HS-27A (cell line): ENCODE results near the gene INMT.

Experiments used
- DNase-seq: peaks from one replicate; pipeline ENCODE4 v3.0.0-alpha.2; 2012; ENCODE audit warnings: low read depth, missing footprints

The INMT gene

DNA sequence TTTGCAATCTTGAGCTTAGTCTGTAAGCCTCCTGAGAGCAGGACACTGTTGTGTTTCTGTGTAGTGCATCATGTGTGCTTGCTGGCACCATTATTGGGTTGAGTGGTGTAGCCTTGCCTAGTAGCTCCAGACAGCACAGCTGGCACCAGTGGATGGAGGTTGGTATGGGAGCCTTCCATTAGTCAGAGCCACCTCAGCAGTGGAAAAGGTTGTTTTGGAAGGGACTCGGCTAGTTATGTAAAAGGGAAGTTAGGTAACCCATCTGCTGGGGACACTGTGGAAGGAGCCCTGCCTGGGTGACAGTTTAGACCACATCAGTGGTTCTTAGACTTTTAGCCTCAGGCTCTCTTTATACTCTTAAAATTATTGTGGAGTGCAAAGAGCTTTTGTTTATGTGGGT is 35.6 kb downstream of the INMT start:
- no peak for DNase-seq

DNA sequence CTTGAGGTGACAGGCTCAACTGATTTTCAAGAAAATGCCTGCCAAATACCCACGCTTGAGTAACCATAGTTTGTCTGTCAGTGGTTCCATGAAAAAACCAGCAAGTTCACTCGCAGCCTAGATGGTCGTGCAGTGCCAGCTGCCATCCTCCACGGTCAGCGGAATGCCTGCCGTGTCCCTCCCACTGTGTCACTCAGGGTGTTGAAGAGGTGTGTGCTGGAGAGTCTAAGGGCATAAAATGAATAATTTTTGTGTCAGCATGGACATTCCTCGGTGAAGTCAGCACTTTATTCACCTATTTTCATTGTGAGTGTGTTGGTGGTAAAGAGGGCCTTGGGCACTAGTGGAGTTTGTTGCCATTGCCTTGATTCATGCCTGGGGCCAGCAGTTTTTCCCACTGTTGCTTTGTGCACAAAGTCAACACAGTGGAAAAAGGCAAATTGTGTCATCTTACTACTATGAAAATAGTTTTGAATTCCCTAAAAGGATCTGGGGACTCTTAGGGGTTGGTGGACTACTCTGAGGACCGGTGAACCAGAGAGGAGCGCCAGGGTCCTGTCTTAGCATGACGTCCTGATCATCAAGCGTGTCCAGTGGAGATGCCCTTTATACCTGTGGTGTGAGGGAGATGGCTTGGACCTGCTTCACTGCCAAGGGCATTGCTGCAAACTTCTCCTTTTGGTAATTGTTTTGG is 36.9 kb downstream of the INMT start:
- DNase-seq = no peak

DNA sequence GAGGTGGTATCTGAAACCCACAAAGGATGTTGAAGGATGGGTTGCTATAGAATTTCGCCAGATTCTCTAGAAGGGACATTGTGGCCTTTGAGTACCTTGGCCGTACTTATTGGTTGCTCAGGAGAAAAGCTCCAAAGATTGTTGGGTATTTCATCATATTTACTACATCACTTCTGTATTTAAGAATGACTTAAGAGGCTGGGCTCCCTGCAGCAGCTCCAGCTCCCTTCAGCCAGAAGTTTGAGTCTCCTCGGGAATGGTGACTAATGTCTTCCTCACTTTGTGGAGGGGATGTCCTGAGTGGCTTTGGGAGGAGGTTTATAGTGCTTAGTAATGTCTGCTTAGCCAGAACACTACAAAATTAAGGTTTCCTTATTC is 37.4 kb downstream of the INMT start:
- no peak for DNase-seq

DNA sequence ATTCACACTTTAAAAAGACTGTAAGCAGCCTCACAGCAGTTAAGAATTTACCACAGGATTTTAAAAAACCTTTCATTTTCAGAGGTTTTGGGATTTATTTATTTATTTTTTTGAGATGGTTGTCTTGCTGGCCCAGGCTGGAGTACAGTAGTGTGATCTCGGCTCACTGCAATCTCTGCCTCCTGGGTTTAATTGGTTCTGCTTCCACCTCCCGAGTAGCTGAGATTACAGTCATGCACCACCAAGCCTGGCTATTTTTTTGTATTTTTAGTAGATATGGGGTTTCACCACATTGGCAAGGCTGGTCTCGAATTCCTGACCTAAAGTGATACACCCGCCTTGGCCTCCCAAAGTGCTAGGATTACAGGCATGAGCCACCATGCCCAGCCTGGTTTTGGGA is 38.4 kb downstream of the INMT start:
- DNase-seq = no peak

DNA sequence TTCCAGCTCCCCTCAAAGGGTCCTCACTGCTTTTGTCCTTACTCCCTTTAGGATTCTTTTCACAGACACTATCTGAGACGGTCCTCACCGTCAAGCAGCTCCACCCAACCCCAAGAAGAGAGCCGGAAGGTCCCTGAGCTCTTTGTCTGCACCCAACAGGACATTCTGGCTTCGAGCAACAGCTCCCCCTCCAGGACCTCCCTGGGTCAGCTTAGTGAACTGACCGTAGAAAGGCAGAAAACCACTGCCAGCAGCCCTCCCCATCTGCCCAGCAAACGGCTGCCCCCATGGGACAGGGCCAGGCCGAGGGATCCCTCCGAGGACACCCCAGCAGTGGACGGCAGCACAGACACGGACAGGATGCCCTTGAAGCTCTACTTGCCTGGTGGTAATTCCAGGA is 39.2 kb downstream of the INMT start:
- DNase-seq = no peak

DNA sequence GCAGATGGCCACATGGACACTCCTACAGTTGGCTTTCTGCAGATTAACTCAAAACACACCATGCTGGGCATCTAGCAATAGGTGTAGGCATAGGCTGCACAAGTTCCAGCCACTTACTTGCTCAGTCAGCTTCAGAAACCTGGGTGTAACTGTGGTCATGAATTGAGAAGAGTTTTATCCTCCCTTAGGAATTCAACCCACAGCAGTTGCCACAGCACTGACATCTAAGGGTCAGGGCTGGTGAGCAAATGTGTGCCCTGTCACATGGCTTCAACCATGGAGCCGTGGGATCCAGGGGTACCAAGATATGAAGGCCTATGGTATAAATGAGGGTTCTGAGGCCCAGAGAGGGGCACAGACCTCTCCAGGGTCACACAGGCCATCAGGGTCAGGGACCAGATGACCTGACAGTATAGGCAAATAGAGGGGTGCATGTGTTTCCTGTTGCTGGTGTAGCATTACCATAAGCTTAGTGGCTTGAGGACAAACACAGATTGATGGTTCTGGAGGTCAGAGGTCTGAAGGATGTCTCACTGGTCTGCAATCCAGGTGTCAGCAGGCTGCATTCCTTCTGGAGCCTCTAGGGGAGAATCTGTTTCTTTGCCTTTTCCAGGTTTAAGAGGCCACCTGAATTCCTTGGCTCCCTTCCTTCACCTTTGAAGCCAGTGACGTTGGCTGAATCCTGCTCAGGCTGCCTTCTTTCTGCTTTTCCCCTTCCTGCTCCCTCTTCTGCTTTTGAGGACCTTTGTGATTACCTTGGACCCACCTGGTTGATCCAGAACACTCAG is 43.4 kb downstream of the INMT start:
- DNase-seq = no peak

DNA sequence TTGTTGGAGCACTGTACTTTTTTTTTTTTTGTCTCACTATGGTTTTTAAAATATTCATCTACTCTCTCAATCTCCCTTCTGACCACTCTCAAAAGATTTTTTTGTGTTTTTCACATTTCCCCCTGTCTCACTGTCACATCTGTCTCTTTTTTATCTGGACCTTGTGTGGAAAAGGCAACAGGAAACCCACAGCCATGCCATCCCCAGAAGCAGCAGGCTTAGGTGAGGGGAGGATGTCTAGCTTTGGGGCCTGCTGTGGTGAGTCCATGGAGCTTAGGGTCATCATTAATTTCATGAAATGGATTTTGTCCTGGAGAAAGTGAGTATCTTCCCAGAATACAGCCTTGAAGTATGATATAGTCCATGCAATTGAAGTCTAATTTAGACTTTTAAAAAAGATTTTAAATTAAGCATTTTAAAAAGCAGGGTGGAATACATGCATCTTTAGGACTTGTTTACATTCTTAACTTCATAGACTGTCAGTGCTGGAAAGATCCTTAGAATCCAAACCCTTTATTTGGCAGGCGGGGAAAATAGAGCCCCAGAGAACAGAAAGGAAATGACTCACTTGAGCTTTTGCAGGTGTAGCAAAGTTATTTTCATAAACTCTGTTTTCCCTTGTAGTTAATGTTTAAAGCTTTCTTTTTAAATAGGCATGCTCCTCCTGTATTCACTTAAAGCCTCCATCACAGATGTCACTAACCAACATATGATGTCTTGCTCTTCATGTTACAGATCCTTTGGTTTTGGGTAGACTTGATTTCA is 44.4 kb downstream of the INMT start:
- DNase-seq = no peak

DNA sequence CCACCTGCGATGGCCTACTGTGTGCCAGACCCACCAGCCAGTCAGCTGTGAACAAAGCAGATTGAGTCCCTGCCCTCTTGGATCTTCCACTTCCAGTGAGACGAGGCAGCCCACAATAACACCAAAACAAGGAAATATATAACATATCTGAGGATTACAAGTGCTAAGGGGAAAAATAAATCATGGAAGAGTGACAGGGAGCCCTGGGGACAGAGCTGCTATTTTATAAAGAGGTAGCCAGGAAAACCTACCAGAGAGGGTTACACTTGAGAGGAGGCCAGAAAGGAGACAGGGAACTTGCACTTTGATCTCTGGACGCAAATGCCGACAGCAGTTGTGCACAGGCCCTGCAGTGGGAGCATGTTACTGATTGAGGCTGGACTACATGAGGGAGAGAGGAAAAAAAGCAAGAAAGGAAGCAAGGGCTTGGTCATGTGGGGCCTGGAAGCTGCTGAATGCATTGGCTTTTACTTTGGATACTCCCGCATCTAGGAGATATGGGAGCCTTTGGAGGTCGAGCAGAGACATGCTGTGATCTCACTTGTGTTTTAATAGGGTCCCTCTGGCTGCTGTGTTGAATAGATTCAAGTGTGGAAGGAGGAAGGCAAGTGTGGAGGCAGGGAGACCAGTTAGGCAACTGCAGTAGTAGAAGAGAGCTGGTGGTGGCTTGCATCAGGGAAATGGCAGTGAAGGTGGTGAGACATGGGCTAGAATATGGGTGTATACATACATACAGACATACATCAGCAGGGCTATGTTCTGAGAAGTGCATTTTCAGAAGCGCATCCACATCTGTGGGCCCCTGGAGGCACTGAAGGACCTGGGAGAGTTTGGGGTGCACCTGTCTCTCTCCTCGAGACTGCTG is 45.5 kb downstream of the INMT start:
- no peak for DNase-seq

DNA sequence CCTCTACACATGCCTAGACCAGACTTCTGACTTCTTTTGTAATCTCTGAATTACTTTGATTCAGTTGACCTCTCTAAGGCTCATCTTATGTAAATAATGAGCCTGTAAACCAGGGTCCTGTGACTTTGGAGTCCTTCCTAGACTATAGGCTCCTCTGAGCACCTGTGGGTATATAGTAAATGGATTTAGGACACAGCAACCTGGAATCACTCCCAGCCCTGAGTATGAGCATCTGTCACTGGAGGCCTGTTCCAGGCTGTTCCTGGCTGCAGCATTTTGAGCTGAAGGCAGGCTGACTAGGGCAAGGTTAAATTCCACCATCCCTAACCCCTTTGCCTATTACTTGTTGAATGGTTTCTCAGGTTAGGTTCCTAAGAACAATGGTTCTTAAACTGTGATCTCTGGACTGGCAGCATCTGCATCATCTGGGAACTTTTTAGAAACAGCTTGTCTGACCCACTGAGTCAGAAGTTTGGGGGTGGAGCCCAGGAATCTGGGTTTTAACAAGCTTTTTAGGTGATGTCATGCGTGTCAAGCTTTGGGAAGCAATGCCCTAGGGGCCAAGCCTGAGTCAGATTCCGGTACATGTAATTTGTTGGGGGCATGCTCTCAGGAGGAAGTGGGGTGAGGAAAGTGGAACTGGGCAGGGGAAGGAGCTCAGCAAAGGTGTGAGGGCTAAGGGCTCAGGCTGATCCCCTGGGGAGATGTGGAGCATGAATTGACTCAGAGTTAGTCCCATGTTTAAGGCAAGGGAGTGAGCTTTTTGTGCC is 47.5 kb downstream of the INMT start:
- peak; percentile 47 for DNase-seq

DNA sequence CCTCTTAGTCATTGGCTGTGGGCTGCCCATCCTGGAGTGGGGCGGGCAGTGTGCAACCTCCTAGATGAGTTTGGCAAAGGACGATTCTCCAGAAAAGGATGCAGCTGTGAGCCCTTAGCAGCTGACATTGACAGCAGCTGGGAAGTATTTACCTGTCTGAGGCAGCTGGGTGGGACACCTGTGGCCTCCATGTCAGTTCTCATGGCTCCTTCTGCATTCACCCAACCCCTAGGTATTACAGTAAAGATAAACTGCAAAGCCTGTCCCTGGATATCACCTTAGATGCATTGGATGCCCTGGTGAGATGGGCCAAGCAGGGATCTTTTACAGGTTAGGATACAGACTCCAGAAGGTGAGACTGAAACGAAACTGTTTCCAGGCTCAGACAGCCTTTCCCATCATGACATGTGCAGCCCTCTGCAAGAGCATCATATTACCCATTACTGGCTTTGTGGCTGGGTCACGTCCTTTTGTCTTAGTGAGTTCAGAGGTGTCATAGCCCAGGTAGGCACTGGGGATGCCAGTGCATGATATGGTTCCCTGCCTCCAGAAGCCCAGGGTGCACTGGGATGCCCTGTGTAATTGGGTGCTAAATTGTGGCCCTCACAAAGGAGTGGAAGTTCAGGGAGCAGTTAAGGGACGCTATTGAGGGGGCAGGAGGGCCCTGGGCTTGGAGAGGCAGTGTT is 48.2 kb downstream of the INMT start:
- DNase-seq = no peak

DNA sequence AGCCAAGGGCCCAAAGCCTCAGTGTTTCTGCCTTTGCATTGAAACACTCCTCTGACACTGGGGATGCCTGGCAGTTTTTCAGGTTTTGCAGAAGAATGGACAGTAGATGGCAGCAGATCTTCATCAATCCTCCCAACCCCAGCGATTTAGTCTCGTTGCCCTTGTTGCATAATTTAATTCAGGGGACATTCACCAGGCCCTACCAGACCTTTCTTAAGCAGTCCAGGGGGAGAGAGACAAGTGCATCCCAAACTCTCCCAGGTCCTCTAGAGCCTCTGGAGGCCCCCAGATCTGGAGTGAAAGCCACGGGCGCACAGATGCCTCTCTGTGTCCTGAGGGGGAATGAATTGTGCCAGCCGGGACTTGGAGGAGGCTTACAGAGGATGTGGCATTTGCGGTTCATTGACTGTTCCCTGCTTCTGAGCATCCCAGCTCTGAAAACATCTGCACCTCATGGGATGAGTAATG is 48.9 kb downstream of the INMT start:
- peak; percentile 30 for DNase-seq

DNA sequence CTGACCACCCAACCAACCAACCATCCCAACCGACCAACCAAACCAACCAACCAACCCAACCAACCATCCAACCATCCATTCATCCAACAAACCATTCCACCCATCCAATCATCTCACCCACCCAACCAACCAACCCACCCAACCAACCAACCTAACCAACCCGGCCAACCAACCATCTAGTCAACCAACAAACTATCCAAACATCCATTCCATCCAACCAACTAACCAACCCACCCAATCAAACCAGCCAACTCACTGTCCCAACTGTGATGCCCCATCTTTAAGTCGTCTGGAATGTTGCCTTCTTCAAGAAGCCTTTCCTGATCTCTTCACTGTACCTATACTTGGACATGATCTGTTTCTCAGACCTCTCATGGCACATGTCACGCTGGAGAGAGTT is 50.9 kb downstream of the INMT start:
- no peak for DNase-seq

DNA sequence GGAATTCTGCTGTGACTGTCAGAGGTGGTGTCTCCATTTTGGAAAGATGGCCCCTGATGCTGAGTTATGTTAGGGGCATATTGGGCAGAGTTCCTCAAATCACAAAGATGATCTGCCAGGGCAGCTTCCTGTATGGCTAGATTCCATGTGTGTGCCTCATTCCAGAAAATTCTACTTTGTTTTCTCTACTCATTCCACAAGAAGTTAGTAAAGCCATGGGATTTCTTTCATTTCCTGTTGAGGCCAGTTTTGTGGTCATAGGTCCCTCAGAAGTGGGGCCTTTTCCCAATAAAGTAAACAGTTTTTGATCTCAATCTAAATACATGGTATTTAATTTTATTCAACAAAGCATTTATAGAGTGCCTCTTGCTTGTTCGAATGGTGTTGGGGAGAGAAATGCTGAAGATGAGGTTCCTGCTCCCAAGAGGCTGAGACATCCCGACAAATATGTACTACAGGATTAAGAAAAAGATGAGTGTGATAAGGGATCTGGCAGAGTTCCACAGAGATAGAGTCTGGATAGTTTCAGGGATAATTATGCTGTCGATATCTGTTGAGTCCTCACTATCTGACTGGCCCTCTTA is 52.2 kb downstream of the INMT start:
- DNase-seq = peak; percentile 61

DNA sequence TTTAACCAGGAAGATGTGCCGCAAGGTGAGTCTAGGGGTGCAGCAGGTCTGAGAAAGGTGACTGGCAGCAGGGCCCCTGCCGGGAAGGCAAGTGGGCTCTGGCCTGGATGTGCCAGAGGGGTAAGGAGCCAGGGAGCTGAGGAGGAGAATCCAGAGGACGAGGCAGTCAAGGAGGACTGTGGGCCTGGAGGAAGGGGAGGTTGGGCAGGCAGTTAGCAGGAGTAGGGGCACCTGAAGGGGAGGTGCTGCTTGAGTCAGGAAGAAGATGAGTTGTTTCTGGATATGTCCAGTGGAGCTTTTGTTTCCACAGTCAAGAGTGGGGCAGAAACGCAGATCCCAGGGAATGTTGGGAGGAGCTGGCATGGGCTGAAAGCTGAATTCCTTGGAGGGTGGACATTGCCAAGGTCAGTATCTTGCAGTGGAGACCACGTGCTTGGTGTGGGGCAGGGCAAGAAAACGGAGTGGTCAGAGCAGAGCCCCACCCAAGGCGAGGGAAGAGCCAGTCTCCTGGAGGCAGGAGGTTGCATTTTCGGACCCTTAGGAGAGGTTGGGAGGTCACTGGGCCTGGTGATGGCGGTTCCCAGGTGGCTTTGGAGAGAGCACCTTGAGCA is 53.3 kb downstream of the INMT start:
- no peak for DNase-seq

DNA sequence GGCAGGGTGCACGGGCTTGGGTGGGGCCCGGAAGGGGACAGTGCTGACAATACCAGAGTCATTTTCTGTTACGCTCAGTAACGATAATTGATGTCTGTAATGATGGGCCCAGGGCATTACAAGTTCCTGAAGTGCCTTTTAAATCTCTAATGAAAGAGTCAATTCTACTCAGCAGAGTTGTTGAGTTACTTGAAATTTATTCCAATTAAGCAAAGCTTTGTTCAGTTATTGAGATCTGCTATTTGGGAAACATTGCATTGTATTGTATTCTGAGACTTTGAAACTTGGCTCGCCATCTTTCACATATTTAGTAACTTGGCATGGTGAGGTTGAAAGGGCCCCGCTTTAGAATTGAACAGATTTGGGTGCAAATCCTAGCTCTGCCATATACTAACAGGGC is 54.0 kb downstream of the INMT start:
- no peak for DNase-seq
